IPS-18a (cell line): Measurements from ENCODE around the gene TNNT1.
A peak's percentile ranks its signal among the peaks of the same experiment; 100 is the strongest.
"Not testable (repeated sequence)": the region's sequence is repeated elsewhere in the genome, so short reads cannot be mapped to it uniquely, and the experiment has no call there.

ENCODE experiments used
- H3K27ac ChIP-seq: one replicate; pipeline ENCODE4 v1.5.1; 2013; ENCODE audit warnings: low read length
- H3K27me3 ChIP-seq: one replicate; pipeline ENCODE4 v1.6.1; 2013; ENCODE audit warnings: mild to moderate bottlenecking, low read length; ENCODE audit not compliant: control insufficient read depth, insufficient read depth
- H3K36me3 ChIP-seq: one replicate; pipeline ENCODE4 v1.6.1; 2013; ENCODE audit warnings: low read depth, low read length; ENCODE audit not compliant: control insufficient read depth
- H3K4me1 ChIP-seq: one replicate; pipeline ENCODE4 v1.6.1; 2013; ENCODE audit warnings: low read depth, low read length; ENCODE audit not compliant: control insufficient read depth
- H3K4me3 ChIP-seq: one replicate; pipeline ENCODE4 v1.5.1; 2013; ENCODE audit warnings: low read length
- H3K9ac ChIP-seq: one replicate; pipeline ENCODE4 v1.6.1; 2013; ENCODE audit warnings: mild to moderate bottlenecking, low read length, moderate library complexity
- H3K9me3 ChIP-seq: one replicate; pipeline ENCODE4 v1.6.1; 2013; ENCODE audit warnings: low read depth, low read length; ENCODE audit not compliant: control insufficient read depth

The TNNT1 gene

GRCh38 chr19:55113570-55114039 lies 35.4 kb downstream of the TNNT1 start:
- H3K4me3 ChIP-seq, result no peak overlapping the region
- no peaks in the 10 kb centered on the region for H3K36me3 ChIP-seq
- peak overlapping the region; percentile 24 for H3K27ac ChIP-seq
- H3K9me3 ChIP-seq, result no peaks in the 10 kb centered on the region
- peaks cover 14% of the 10 kb centered on the region for H3K4me1 ChIP-seq
- H3K27me3 ChIP-seq, result no peaks in the 10 kb centered on the region
- peak overlapping the region; percentile 48 for H3K9ac ChIP-seq

- H3K27ac ChIP-seq, result peak overlapping the region; percentile 24
These were observed 36.0 kb downstream of the TNNT1 start for GRCh38 chr19:55112777-55113569.

GRCh38 chr19:55112246-55112776 lies 36.7 kb downstream of the TNNT1 start:
- no peak overlapping the region for H3K9ac ChIP-seq
- H3K27ac ChIP-seq, result no peak overlapping the region
- no peaks in the 10 kb centered on the region for H3K9me3 ChIP-seq

More at GRCh38 chr19:55112777-55113569, 36.0 kb downstream of the TNNT1 start:
- Histone ChIP-seq H3K9ac (peak overlapping the region; percentile 48), H3K4me3 (no peak overlapping the region), H3K9me3 (no peaks in the 10 kb centered on the region), H3K4me1 (peaks cover 14% of the 10 kb centered on the region), H3K36me3 (no peaks in the 10 kb centered on the region), H3K27me3 (no peaks in the 10 kb centered on the region)

GRCh38 chr19:55111238-55111831 lies 37.7 kb downstream of the TNNT1 start:
- Histone ChIP-seq H3K4me3 (no peak overlapping the region), H3K9me3 (no peaks in the 10 kb centered on the region), H3K4me1 (peaks cover 14% of the 10 kb centered on the region), H3K9ac (no peak overlapping the region), H3K36me3 (no peaks in the 10 kb centered on the region), H3K27ac (no peak overlapping the region), H3K27me3 (no peaks in the 10 kb centered on the region)

More at GRCh38 chr19:55112246-55112776, 36.7 kb downstream of the TNNT1 start:
- Histone ChIP-seq H3K4me1 (peaks cover 14% of the 10 kb centered on the region), H3K36me3 (no peaks in the 10 kb centered on the region), H3K27me3 (no peaks in the 10 kb centered on the region), H3K4me3 (no peak overlapping the region)

GRCh38 chr19:55109527-55110291 lies 39.3 kb downstream of the TNNT1 start:
- H3K36me3 ChIP-seq, result no peaks in the 10 kb centered on the region
- H3K27ac ChIP-seq, result no peak overlapping the region
- no peaks in the 10 kb centered on the region for H3K27me3 ChIP-seq

GRCh38 chr19:55107252-55107651 lies 41.8 kb downstream of the TNNT1 start:
- not testable (repeated sequence) for H3K27me3 ChIP-seq, H3K4me3 ChIP-seq, H3K9me3 ChIP-seq, H3K27ac ChIP-seq, H3K9ac ChIP-seq, H3K36me3 ChIP-seq, H3K4me1 ChIP-seq

More at GRCh38 chr19:55109527-55110291, 39.3 kb downstream of the TNNT1 start:
- Histone ChIP-seq H3K4me1 (peaks cover 8% of the 10 kb centered on the region), H3K9ac (no peak overlapping the region), H3K9me3 (no peaks in the 10 kb centered on the region), H3K4me3 (no peak overlapping the region)

GRCh38 chr19:55106591-55106990 lies 42.4 kb downstream of the TNNT1 start:
- Histone ChIP-seq H3K27ac (no peak overlapping the region), H3K4me1 (no peaks in the 10 kb centered on the region), H3K4me3 (no peak overlapping the region), H3K27me3 (no peaks in the 10 kb centered on the region), H3K9me3 (no peaks in the 10 kb centered on the region), H3K9ac (no peak overlapping the region), H3K36me3 (no peaks in the 10 kb centered on the region)

- no peak overlapping the region for H3K27ac ChIP-seq
- H3K27me3 ChIP-seq, result no peaks in the 10 kb centered on the region
- H3K4me1 ChIP-seq, result no peaks in the 10 kb centered on the region
- no peaks in the 10 kb centered on the region for H3K36me3 ChIP-seq
- no peaks in the 10 kb centered on the region for H3K9me3 ChIP-seq
- H3K4me3 ChIP-seq, result no peak overlapping the region
- no peak overlapping the region for H3K9ac ChIP-seq
These were observed 43.8 kb downstream of the TNNT1 start for GRCh38 chr19:55105237-55105636.

- H3K4me1 ChIP-seq, result no peaks in the 10 kb centered on the region
- H3K9me3 ChIP-seq, result no peaks in the 10 kb centered on the region
- H3K27ac ChIP-seq, result no peak overlapping the region
- no peak overlapping the region for H3K9ac ChIP-seq
- H3K27me3 ChIP-seq, result no peaks in the 10 kb centered on the region
- H3K4me3 ChIP-seq, result no peak overlapping the region
- no peaks in the 10 kb centered on the region for H3K36me3 ChIP-seq
These were observed 45.8 kb downstream of the TNNT1 start for GRCh38 chr19:55103190-55103589.

- Histone ChIP-seq H3K27me3 (no peaks in the 10 kb centered on the region), H3K4me3 (no peak overlapping the region), H3K9ac (no peak overlapping the region), H3K36me3 (no peaks in the 10 kb centered on the region), H3K4me1 (no peaks in the 10 kb centered on the region), H3K27ac (no peak overlapping the region), H3K9me3 (no peaks in the 10 kb centered on the region)
These were observed 47.7 kb downstream of the TNNT1 start for GRCh38 chr19:55101261-55101660.
